Karpas-422 (cell line): ENCODE data around the gene MICAL3. TPM values are rescaled to one million over a fixed set of nuclear protein-coding genes. Genes with fewer than 3 reads are reported as not detected.

Source experiments
- DNase-seq: peaks from one replicate; pipeline ENCODE4 v3.0.0-alpha.2; 2015
- H2AFZ ChIP-seq: fragments of 200-600 bp; sonication (generic); 2 replicates; pipeline ENCODE4 v1.6.1; 2014; ENCODE audit warnings: antibody characterized with exemption, low read length, mixed read lengths
- H3K27ac ChIP-seq: fragments of 200-600 bp; sonication (generic); 2 replicates; pipeline ENCODE4 v1.5.1; 2014; ENCODE audit warnings: mild to moderate bottlenecking, low read length, moderate library complexity
- H3K27me3 ChIP-seq: fragments of 200-600 bp; sonication (generic); 2 replicates; pipeline ENCODE4 v1.6.1; 2014; ENCODE audit warnings: low read length, mixed read lengths
- H3K36me3 ChIP-seq: fragments of 200-600 bp; sonication (generic); 2 replicates; pipeline ENCODE4 v1.6.1; 2014; ENCODE audit warnings: low read length, mixed read lengths; ENCODE audit not compliant: insufficient read depth
- H3K4me1 ChIP-seq: fragments of 200-600 bp; sonication (generic); 2 replicates; pipeline ENCODE4 v1.6.1; 2014; ENCODE audit warnings: mild to moderate bottlenecking, low read length, mixed read lengths
- H3K4me2 ChIP-seq: fragments of 200-600 bp; sonication (generic); 2 replicates; pipeline ENCODE4 v1.6.1; 2014; ENCODE audit warnings: low read length, low read depth, mild to moderate bottlenecking; ENCODE audit not compliant: poor library complexity, severe bottlenecking
- H3K4me3 ChIP-seq: fragments of 200-600 bp; sonication (generic); 2 replicates; pipeline ENCODE4 v1.5.1; 2014; ENCODE audit warnings: mild to moderate bottlenecking, antibody characterized with exemption, low read length, mixed read lengths
- H3K79me2 ChIP-seq: fragments of 200-600 bp; sonication (generic); 2 replicates; pipeline ENCODE4 v1.6.1; 2014; ENCODE audit warnings: mild to moderate bottlenecking, low read length, mixed read lengths
- H3K9ac ChIP-seq: fragments of 200-600 bp; sonication (generic); 2 replicates; pipeline ENCODE4 v1.6.0; 2014; ENCODE audit warnings: low read length
- H3K9me2 ChIP-seq: fragments of 200-600 bp; sonication (generic), shearing (Covaris generic); replicated peaks from 2 replicates; pipeline ENCODE4 v1.6.0; 2014; ENCODE audit warnings: mild to moderate bottlenecking, low read length, moderate library complexity; ENCODE audit not compliant: insufficient read depth
- H3K9me3 ChIP-seq: fragments of 300-700, 200-600 bp; sonication (generic); 2 replicates; pipeline ENCODE4 v1.6.1; 2014; ENCODE audit warnings: low read length, mixed read lengths
- H4K20me1 ChIP-seq: fragments of 200-600 bp; sonication (generic); 2 replicates; pipeline ENCODE4 v1.6.1; 2014; ENCODE audit warnings: mild to moderate bottlenecking, antibody characterized with exemption, low read length, low read depth; ENCODE audit not compliant: insufficient read depth
- total RNA-seq: library from RNA; depleted of rRNA; stranded (reverse); fragments of >200 nt; shearing (Covaris generic); gene quantifications from 2 replicates; pipeline ENCODE4 v1.2.3, GENCODE V29; 2014; ENCODE audit warnings: low replicate concordance

Gene MICAL3
- total RNA-seq, 1 experiment from 2014 or later = 54.9 TPM

DNA sequence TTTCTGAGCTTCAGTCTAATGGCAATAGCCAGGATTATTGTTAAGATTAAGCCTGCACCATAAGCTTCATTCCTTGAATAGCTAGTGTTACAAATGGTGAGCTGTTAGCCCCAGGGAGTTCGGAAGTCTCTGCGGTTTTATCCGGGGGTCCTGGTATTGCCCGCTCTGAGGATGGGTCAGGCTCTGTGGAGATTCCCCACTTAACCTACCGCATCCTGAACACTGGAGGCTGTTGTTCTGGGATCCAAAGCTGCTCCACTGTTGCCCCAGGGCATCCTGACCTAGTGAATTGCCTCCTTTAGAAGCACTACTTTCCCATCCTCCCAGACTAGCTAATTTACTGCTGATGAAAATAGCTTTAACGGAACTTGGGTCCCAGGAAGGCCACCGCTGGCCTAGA lies 38.9 kb upstream of the MICAL3 start:
- Histone ChIP-seq H3K9ac (no peak overlapping the region), H4K20me1 (no peaks in the 10 kb centered on the region), H3K9me3 (no peaks in the 10 kb centered on the region), H3K27ac (no peak overlapping the region), H3K79me2 (no peaks in the 10 kb centered on the region), H3K27me3 (no peaks in the 10 kb centered on the region), H3K4me3 (no peak overlapping the region), H3K9me2 (no peaks in the 10 kb centered on the region), H3K4me1 (peaks cover 47% of the 10 kb centered on the region), H3K36me3 (no peaks in the 10 kb centered on the region), H3K4me2 (no peak overlapping the region), H2AFZ (no peak overlapping the region)
- DNase-seq = no peak

- Histone ChIP-seq H3K4me2 (no peak overlapping the region), H3K27ac (no peak overlapping the region), H4K20me1 (no peaks in the 10 kb centered on the region), H3K4me1 (peaks cover 47% of the 10 kb centered on the region), H3K9me2 (no peaks in the 10 kb centered on the region), H3K9me3 (no peaks in the 10 kb centered on the region), H3K36me3 (no peaks in the 10 kb centered on the region), H3K79me2 (no peaks in the 10 kb centered on the region), H3K4me3 (no peak overlapping the region), H3K9ac (no peak overlapping the region), H3K27me3 (no peaks in the 10 kb centered on the region), H2AFZ (no peak overlapping the region)
- no peak for DNase-seq
These were observed 38.1 kb upstream of the MICAL3 start for GRCh38 chr22:18062421-18062820.

DNA sequence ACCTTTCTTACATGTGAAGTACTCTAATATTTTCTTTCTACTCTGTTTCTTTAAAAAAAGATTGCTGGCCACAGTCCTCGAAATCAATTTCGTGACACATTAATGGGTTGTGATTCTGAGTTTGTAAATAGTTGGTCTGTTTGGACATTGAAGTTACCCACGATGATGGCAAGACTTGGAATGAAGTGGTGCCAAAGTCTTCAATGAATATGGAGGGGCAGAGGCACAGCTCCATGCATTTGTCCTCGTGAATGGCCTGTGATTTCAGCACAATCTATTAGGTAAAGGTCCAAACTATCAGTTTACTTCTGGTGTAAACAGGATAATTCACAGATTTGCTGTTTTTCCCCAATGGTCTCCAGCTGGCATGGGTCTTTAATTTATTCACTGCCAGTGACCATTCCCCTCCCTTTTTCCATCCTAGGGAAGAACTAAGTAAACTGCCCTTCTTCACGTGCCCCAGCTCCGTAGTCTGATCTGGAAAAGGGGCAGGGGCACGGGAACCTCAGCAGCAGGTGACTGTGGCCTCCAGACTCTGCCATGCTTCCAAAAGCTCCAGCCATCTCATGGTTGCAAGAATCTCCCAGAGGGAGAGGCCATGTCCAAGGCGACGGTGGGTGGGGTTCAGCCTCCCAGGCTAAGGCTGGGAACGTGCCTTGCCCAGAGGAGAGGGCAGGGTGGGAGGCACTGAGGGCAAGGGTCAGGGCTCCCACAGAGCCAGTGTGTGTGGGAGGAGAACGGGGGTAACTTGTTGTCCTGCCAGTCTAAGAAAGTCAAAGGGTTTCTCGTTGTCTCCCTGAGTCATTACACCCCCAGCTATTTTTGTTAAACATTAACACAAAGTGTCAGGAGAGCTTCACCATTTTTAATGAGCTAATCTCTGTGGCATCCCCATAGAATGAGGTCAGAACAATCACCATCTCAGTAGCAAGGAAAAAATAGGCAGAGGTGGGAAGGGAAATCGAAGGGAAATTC lies 36.6 kb upstream of the MICAL3 start:
- no peaks in the 10 kb centered on the region for H3K79me2 ChIP-seq
- no peak overlapping the region for H2AFZ ChIP-seq
- peaks cover 47% of the 10 kb centered on the region for H3K4me1 ChIP-seq
- H3K27ac ChIP-seq = no peak overlapping the region
- no peaks in the 10 kb centered on the region for H3K9me2 ChIP-seq
- H3K9ac ChIP-seq = no peak overlapping the region
- H3K9me3 ChIP-seq = no peaks in the 10 kb centered on the region
- no peak overlapping the region for H3K4me3 ChIP-seq
- peak; percentile 12 for DNase-seq
- no peaks in the 10 kb centered on the region for H4K20me1 ChIP-seq
- no peaks in the 10 kb centered on the region for H3K36me3 ChIP-seq
- H3K4me2 ChIP-seq = no peak overlapping the region
- no peaks in the 10 kb centered on the region for H3K27me3 ChIP-seq

DNA sequence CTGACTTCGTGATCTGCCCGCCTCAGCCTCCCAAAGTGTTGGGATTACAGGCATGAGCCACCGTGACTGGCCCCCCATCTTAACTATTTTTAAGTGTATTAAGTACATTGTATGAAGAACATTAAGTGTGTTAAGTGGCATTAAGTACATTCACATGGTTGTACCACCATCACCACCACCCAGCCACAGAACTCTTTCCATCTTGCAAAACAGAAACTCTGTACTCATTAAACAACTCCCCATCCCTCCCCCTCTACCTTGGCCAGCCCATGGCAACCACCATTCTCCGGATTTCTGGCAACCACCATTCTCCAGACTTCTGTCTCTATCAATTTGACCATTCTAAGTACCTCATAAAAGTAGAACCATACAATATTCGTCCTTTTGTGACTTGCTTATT lies 35.6 kb upstream of the MICAL3 start:
- Histone ChIP-seq H3K4me3 (no peak overlapping the region), H3K27ac (no peak overlapping the region), H3K36me3 (no peaks in the 10 kb centered on the region), H3K9me3 (no peaks in the 10 kb centered on the region), H3K4me1 (peaks cover 40% of the 10 kb centered on the region), H2AFZ (no peak overlapping the region), H3K9me2 (no peaks in the 10 kb centered on the region), H3K79me2 (no peaks in the 10 kb centered on the region), H3K27me3 (no peaks in the 10 kb centered on the region), H3K9ac (no peak overlapping the region), H4K20me1 (no peaks in the 10 kb centered on the region), H3K4me2 (no peak overlapping the region)
- peak; percentile 33 for DNase-seq

- H3K4me1 ChIP-seq = peaks cover 35% of the 10 kb centered on the region
- H4K20me1 ChIP-seq = no peaks in the 10 kb centered on the region
- no peaks in the 10 kb centered on the region for H3K79me2 ChIP-seq
- no peak overlapping the region for H2AFZ ChIP-seq
- no peaks in the 10 kb centered on the region for H3K27me3 ChIP-seq
- H3K36me3 ChIP-seq = no peaks in the 10 kb centered on the region
- no peaks in the 10 kb centered on the region for H3K9me3 ChIP-seq
- H3K4me2 ChIP-seq = no peak overlapping the region
- peak; percentile 20 for DNase-seq
- no peak overlapping the region for H3K27ac ChIP-seq
- H3K4me3 ChIP-seq = no peak overlapping the region
- H3K9ac ChIP-seq = no peak overlapping the region
- no peaks in the 10 kb centered on the region for H3K9me2 ChIP-seq
These were observed 35.1 kb upstream of the MICAL3 start for GRCh38 chr22:18059473-18059872.

DNA sequence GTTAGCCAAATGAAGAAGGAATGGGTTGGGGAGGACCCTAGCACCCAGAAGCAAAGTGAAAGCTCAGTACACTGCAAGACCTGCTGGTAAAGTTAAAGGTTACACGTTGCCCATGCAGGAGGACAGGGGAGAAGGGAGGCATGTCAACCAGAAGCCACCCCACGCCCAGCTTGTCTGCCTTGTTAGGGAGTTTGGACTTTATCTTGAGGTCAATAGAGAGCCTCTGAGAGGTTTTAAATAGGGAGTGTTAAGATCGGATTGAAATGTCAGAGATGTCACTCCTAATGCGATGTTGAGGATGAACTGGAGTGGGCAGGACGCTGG lies 34.7 kb upstream of the MICAL3 start:
- Histone ChIP-seq H3K9me2 (no peaks in the 10 kb centered on the region), H3K4me3 (no peak overlapping the region), H3K4me2 (no peak overlapping the region), H3K9me3 (no peaks in the 10 kb centered on the region), H3K27ac (no peak overlapping the region), H4K20me1 (no peaks in the 10 kb centered on the region), H3K9ac (no peak overlapping the region), H2AFZ (no peak overlapping the region), H3K27me3 (no peaks in the 10 kb centered on the region), H3K79me2 (no peaks in the 10 kb centered on the region), H3K36me3 (no peaks in the 10 kb centered on the region), H3K4me1 (peaks cover 32% of the 10 kb centered on the region)
- DNase-seq = peak; percentile 32

GRCh38 chr22:18058371-18059093 lies 34.2 kb upstream of the MICAL3 start:
- Histone ChIP-seq H3K27me3 (no peaks in the 10 kb centered on the region), H3K36me3 (no peaks in the 10 kb centered on the region), H3K4me2 (peak overlapping the region; percentile 68), H3K4me3 (no peak overlapping the region), H3K9ac (peak overlapping the region; percentile 73; the same call in 1 of the 2 replicates), H3K9me2 (no peaks in the 10 kb centered on the region), H3K27ac (peak overlapping the region; percentile 94), H3K4me1 (peaks cover 32% of the 10 kb centered on the region), H2AFZ (no peak overlapping the region), H4K20me1 (no peaks in the 10 kb centered on the region), H3K9me3 (no peaks in the 10 kb centered on the region), H3K79me2 (no peaks in the 10 kb centered on the region)
- DNase-seq = peak; percentile 40

- DNase-seq = peak; percentile 94
- H3K4me3 ChIP-seq = peak overlapping the region; percentile 45; the same call in 1 of the 2 replicates
These were observed 33.3 kb upstream of the MICAL3 start for GRCh38 chr22:18057568-18058209.

More at GRCh38 chr22:18057568-18058209, 33.3 kb upstream of the MICAL3 start:
- H3K36me3 ChIP-seq = no peaks in the 10 kb centered on the region
- H3K4me2 ChIP-seq = peak overlapping the region; percentile 68
- peak overlapping the region; percentile 73 for H3K9ac ChIP-seq
- peak overlapping the region; percentile 11; the same call in 1 of the 2 replicates for H2AFZ ChIP-seq
- no peaks in the 10 kb centered on the region for H3K27me3 ChIP-seq
- peaks cover 32% of the 10 kb centered on the region for H3K4me1 ChIP-seq
- no peaks in the 10 kb centered on the region for H3K79me2 ChIP-seq
- no peaks in the 10 kb centered on the region for H3K9me3 ChIP-seq
- H3K9me2 ChIP-seq = no peaks in the 10 kb centered on the region
- H4K20me1 ChIP-seq = no peaks in the 10 kb centered on the region
- H3K27ac ChIP-seq = peak overlapping the region; percentile 94
